Measurements from ENCODE around the gene ACSM2B.
"Not testable (repeated sequence)": the region's sequence is repeated elsewhere in the genome, so short reads cannot be mapped to it uniquely, and the experiment has no call there.

Gene ACSM2B

DNA sequence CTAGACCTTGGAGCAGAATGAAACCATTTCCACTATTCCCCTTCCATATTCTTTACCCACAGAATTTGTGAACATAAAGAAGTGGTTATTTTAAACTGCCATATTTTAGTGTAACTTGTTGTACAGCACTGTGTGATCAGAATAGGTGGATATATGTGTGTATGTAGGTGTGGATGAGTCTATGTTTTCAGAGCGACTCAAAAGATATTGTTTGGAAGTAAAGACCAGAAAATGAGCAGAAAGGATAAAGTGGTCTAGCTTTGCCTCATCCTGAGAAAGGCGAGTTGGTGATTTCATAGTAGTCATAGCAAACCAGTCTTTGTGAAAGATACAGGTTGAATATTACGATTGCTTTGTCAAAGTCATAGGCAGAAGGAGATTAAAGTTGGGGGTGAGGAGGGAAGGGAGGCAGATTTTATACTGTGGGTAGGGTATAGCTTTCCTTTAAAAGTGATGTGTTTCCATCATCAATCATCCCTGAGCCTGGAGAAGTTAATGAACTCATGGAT is 43.8 kb downstream of the ACSM2B start:
- not testable (repeated sequence) for ATAC-seq (ENCODE audit: low read depth); H3K4me3 Mint-ChIP-seq; H3K27me3 Mint-ChIP-seq; H3K27ac Mint-ChIP-seq; DNase-seq (ENCODE audit: low spot score in 2 of 2); H3K4me1 Mint-ChIP-seq; H3K9me3 Mint-ChIP-seq; H3K36me3 Mint-ChIP-seq

DNA sequence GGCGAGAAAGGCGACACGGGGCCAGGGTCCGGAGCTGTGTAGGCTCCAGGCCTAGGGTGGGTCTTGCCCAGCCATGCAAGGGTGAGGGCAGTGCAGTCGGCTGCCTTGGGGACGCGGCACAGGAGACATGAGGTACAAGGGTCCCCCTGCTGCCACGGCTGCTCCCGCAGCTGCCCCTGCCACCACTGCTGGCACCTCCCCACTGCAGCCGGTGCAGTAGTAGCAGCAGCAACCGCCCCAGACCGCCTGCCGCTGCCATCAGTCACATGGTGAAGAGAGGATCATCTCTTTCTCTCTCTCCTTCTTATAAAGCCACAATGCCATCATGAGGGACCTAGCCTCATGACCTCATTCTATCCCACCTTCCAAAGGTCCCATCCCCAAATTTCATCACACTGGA is 44.4 kb downstream of the ACSM2B start:
- not testable (repeated sequence) for H3K4me1 Mint-ChIP-seq; H3K27ac Mint-ChIP-seq; H3K36me3 Mint-ChIP-seq; H3K9me3 Mint-ChIP-seq; DNase-seq (ENCODE audit: low spot score in 2 of 2); H3K27me3 Mint-ChIP-seq; ATAC-seq (ENCODE audit: low read depth); H3K4me3 Mint-ChIP-seq

DNA sequence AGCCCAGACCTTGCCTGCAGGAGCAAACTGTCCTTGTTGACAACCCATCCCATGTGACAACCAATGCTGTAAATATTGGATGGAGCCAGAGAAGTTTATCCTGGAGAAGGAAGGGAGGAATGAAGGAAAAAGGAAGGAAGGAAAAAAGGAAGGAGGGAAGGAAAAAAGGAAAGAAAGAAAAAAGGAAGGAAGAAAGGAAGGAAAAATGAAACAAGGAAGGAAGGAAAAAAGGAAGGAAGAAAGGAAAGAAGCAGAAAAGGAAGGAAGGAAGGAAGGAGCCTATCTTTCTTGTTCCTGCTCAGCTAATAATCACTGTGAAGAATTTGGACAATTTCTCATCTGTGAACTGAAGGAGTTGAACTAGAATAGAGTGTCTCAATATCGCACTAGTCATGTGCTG is 56.1 kb downstream of the ACSM2B start:
- H3K9me3 Mint-ChIP-seq, result peaks cover 4% of the 10 kb centered on the region
- DNase-seq (ENCODE audit: low spot score in 2 of 2) (no peak), ATAC-seq (ENCODE audit: low read depth) (no peak)
- H3K27ac Mint-ChIP-seq, result no peak overlapping the region
- H3K4me3 Mint-ChIP-seq, result no peak overlapping the region
- no peaks in the 10 kb centered on the region for H3K36me3 Mint-ChIP-seq
- no peaks in the 10 kb centered on the region for H3K4me1 Mint-ChIP-seq
- peaks cover 6% of the 10 kb centered on the region for H3K27me3 Mint-ChIP-seq

DNA sequence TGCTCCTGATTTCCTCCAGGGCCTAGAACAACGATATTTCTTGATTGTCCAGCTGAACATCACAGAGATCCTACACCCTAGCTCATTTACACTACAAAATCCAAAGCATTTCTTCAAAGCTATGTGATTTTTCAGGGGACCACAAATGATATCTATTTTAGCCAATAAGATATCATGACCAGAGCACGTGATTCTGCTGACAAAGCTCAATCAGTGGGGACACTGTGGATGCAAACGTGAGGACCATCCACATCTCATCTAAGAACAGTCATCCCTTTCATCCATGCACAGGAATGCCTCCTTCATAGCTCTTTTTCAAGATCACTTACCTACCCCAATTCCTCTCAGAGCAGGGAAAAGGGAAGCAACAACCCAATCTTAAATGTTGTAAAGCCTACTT is 56.9 kb downstream of the ACSM2B start:
- ATAC-seq (ENCODE audit: low read depth), result no peak
- Mint-ChIP-seq H3K36me3 (no peaks in the 10 kb centered on the region), H3K4me1 (no peaks in the 10 kb centered on the region), H3K27me3 (peaks cover 9% of the 10 kb centered on the region), H3K4me3 (no peak overlapping the region), H3K9me3 (peaks cover 7% of the 10 kb centered on the region), H3K27ac (no peak overlapping the region)
- DNase-seq (ENCODE audit: low spot score in 2 of 2), result no peak

DNA sequence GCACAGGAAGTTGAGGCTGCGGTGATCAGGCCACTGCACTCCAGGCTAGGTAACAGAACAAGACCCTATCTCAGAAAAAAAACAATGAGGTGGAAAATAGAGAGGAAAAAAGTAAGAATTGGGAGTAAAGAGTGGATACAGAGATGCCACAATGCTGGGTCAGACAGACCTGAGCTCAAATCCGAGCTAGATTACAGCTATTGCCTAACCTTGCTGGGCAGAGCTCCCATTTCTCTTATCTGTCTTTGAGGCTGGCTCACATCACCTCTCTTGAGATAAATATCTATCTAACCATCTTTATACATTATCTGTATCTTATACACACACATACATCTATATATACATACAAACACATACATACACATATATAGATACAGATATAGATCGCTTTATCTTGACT is 59.0 kb downstream of the ACSM2B start:
- H3K4me3 Mint-ChIP-seq, result no peak overlapping the region
- H3K4me1 Mint-ChIP-seq, result no peaks in the 10 kb centered on the region
- H3K27me3 Mint-ChIP-seq, result peaks cover 11% of the 10 kb centered on the region
- H3K9me3 Mint-ChIP-seq, result peaks cover 7% of the 10 kb centered on the region
- DNase-seq (ENCODE audit: low spot score in 2 of 2) (no peak), ATAC-seq (ENCODE audit: low read depth) (no peak)
- H3K36me3 Mint-ChIP-seq, result no peaks in the 10 kb centered on the region
- no peak overlapping the region for H3K27ac Mint-ChIP-seq

DNA sequence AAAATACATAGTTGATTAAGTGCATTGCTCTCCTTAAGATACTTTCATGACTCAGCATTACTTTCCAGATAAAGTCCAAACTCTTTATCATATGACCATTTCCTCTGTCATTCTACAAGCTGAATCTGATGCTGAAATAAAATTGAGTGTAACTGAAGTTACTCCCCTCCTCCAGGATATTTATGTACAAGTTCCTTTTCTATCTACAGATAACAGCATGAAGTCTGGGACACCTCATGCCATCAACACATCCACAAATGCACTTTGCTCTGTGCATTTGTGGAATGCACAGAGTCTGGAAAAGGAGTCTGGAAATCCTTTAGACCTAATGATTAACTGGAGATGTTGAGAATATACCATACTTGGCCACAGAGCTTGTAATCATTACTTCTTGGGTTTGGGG is 60.5 kb downstream of the ACSM2B start:
- H3K27ac Mint-ChIP-seq, result no peak overlapping the region
- peaks cover 7% of the 10 kb centered on the region for H3K9me3 Mint-ChIP-seq
- peaks cover 11% of the 10 kb centered on the region for H3K27me3 Mint-ChIP-seq
- ATAC-seq (ENCODE audit: low read depth), result no peak
- DNase-seq (ENCODE audit: low spot score in 2 of 2), result no peak
- no peak overlapping the region for H3K4me3 Mint-ChIP-seq
- H3K36me3 Mint-ChIP-seq, result no peaks in the 10 kb centered on the region
- no peaks in the 10 kb centered on the region for H3K4me1 Mint-ChIP-seq

DNA sequence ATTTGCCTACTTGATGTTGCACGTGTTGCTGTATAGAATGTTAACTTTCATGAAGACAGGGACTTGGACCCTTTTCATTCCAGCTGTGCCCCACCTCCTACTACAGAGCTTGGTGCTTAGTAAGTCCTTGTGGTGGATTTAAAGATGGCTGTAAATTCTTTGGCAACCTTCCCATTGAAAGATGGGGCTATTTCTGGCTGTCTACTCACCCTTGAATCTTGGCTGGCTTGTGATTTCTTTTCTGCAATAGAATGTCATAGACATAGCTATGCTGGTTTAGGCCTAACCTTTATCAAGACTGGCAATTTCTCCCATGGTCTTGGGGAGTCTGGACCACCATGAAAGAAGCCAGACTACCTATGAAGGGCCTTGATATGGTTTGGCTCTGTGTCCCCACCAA is 65.8 kb downstream of the ACSM2B start:
- no peak overlapping the region for H3K4me3 Mint-ChIP-seq
- H3K4me1 Mint-ChIP-seq, result no peaks in the 10 kb centered on the region
- peaks cover 25% of the 10 kb centered on the region for H3K9me3 Mint-ChIP-seq
- peaks cover 4% of the 10 kb centered on the region for H3K36me3 Mint-ChIP-seq
- H3K27me3 Mint-ChIP-seq, result peaks cover 9% of the 10 kb centered on the region
- DNase-seq (ENCODE audit: low spot score in 2 of 2), result no peak
- ATAC-seq (ENCODE audit: low read depth), result no peak
- no peak overlapping the region for H3K27ac Mint-ChIP-seq

DNA sequence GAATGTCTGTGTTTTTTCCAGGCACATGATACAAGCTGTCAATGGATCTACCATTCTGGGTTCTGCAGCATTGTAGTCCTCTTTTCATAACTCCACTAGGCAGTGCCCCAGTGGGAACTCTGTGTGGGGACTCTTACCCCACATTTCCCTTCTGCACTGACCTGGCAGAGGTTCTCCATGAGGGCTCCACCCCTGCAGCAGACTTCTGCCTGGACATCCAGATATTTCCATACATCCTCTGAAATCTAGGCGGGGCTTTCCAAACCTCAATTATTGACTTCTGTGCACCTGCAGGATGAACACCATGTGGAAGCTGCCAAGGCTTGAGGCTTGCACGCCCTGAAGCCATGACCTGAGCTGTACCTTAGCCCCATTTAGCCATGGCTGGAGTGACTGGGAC is 68.9 kb downstream of the ACSM2B start:
- ATAC-seq (ENCODE audit: low read depth), result no peak
- Mint-ChIP-seq H3K4me1 (no peaks in the 10 kb centered on the region), H3K27ac (no peak overlapping the region)

DNA sequence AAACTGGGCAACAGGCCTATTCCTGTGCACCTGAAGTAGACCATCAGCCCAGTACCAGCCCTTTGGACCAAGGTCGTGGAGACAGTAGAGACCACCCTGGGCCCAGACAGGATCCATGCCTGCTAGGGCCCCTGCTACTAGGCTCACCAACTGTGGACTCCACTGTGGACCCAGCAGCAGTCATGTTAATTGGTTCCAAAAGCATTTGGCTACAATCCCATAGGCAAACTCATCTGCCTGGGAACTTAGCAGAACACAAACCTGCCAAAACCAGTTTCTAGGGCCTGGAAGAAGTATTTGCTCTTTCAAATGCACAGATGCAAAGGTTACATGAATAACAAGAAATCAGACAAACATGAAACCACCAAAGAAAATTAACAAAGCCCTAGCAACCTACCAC is 71.7 kb downstream of the ACSM2B start:
- Mint-ChIP-seq H3K36me3 (peaks cover 4% of the 10 kb centered on the region), H3K4me1 (no peaks in the 10 kb centered on the region), H3K27ac (no peak overlapping the region), H3K4me3 (no peak overlapping the region), H3K27me3 (no peaks in the 10 kb centered on the region), H3K9me3 (peaks cover 16% of the 10 kb centered on the region)
- ATAC-seq (ENCODE audit: low read depth), result no peak
- no peak for DNase-seq (ENCODE audit: low spot score in 2 of 2)

More for the DNA sequence above, 68.9 kb downstream of the ACSM2B start:
- Mint-ChIP-seq H3K27me3 (peaks cover 3% of the 10 kb centered on the region), H3K9me3 (peaks cover 19% of the 10 kb centered on the region), H3K4me3 (no peak overlapping the region), H3K36me3 (peaks cover 4% of the 10 kb centered on the region)
- no peak for DNase-seq (ENCODE audit: low spot score in 2 of 2)

DNA sequence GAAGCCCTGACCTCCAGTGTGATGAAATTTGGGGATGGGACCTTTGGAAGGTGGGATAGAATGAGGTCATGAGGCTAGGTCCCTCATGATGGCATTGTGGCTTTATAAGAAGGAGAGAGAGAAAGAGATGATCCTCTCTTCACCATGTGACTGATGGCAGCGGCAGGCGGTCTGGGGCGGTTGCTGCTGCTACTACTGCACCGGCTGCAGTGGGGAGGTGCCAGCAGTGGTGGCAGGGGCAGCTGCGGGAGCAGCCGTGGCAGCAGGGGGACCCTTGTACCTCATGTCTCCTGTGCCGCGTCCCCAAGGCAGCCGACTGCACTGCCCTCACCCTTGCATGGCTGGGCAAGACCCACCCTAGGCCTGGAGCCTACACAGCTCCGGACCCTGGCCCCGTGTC is 84.7 kb downstream of the ACSM2B start:
- ATAC-seq (ENCODE audit: low read depth); H3K4me3 Mint-ChIP-seq; H3K27me3 Mint-ChIP-seq; H3K27ac Mint-ChIP-seq; H3K4me1 Mint-ChIP-seq; DNase-seq (ENCODE audit: low spot score in 2 of 2); H3K9me3 Mint-ChIP-seq; H3K36me3 Mint-ChIP-seq: not testable (repeated sequence)

DNA sequence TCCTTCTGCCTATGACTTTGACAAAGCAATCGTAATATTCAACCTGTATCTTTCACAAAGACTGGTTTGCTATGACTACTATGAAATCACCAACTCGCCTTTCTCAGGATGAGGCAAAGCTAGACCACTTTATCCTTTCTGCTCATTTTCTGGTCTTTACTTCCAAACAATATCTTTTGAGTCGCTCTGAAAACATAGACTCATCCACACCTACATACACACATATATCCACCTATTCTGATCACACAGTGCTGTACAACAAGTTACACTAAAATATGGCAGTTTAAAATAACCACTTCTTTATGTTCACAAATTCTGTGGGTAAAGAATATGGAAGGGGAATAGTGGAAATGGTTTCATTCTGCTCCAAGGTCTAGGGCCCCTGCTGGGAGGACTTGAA is 85.2 kb downstream of the ACSM2B start:
- not testable (repeated sequence) for H3K4me3 Mint-ChIP-seq; H3K36me3 Mint-ChIP-seq; ATAC-seq (ENCODE audit: low read depth); H3K4me1 Mint-ChIP-seq; H3K27me3 Mint-ChIP-seq; DNase-seq (ENCODE audit: low spot score in 2 of 2); H3K27ac Mint-ChIP-seq; H3K9me3 Mint-ChIP-seq

Data from memory B cell (primary cell).